Skeletal muscle cell (primary cell): Measurements from ENCODE around the gene AK4.
"Not testable (repeated sequence)": the region's sequence is repeated elsewhere in the genome, so short reads cannot be mapped to it uniquely, and the experiment has no call there.

Source experiments
- DNase-seq: peaks from one replicate; pipeline ENCODE4 v3.0.0-alpha.2; 2010; ENCODE audit warnings: low read depth
- H3K4me3 ChIP-seq: 2 replicates; pipeline ENCODE4 v1.5.1; 2011; ENCODE audit warnings: low read depth, mild to moderate bottlenecking, control low read depth, low read length, moderate library complexity

AK4 gene

GRCh38 chr1:65235867-65236805 is 88.1 kb downstream of the AK4 start:
- no peak for DNase-seq
- H3K4me3 ChIP-seq = no peak overlapping the region

GRCh38 chr1:65237088-65237487 is 89.1 kb downstream of the AK4 start:
- not testable (repeated sequence) for H3K4me3 ChIP-seq, DNase-seq

DNA sequence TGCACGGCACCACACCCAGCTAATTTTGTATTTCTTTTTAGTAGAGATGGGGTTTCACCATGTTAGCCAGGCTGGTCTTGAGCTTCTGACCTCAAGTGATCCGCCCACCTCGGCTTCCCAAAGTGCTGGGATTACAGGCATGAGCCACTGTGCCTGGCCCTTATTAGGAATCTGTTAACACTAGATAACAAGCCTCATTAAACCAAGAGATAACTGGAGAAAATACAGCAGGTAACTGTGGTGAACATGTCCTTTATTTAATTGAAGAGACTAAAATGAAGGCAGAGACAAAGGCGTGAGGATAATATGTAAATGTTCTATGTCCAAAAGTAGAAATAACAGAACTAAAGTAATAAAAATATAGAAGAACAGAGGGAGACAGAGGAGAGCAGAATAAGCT is 89.5 kb downstream of the AK4 start:
- no peak for DNase-seq
- H3K4me3 ChIP-seq = no peak overlapping the region

DNA sequence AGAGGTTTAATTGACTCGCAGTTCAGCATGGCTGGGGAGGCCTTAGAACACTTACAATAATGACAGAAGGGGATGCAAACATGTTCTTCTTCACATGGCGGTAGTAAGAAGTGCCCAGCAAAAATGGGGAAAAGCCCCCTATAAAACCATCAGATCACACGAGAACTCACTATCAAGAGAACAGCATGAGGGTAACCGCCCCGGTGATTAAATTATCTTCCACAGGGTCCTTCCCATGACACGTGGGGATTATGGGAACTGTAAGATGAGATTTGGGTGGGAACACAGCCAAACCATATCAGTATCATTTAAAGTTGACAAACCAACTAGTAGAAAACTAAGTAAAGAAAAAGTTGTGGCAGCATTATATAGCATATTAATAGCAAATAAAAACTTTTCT is 90.0 kb downstream of the AK4 start:
- no peak for DNase-seq
- H3K4me3 ChIP-seq = no peak overlapping the region

DNA sequence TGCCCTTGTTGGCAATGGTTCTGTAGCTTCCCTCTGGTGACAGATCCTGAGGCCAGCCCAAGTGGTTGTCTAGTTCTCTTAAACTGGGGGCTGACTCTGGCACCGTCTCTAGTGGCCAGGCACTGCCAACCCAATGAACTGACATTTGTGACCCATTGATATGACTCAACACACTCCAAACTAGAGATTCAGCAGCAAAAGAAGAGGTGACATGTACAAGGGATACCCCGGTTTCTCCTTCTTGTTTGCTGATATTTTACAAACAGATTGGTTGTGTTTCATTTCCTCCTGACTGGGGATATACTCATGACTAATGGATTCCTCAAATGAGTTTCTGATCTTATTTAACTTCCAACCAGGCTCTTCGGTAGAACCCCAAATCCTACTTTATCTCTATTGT is 95.5 kb downstream of the AK4 start:
- no peak for DNase-seq
- no peak overlapping the region for H3K4me3 ChIP-seq

DNA sequence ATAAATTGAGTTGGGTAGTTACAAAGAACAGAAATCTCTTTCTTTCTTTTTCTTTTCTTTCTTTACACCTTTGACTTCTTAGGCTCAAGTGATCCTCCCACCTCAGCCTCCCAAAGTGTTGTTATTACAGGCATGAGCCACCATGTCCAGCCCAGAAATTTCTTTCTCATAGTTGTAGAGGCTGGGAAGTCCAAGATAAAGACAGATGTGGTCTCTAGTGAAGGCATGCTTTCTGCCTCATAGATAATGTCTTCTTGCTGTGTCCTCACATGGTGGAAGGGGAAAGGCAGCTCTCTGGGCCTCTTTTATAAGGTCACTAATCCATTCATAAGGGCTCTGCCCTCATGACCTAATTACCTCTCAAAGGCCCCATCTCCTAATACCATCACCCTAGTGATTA is 97.3 kb downstream of the AK4 start:
- H3K4me3 ChIP-seq = no peak overlapping the region

GRCh38 chr1:65247419-65248359 is 99.7 kb downstream of the AK4 start:
- no peak overlapping the region for H3K4me3 ChIP-seq
- peak; percentile 67 for DNase-seq

More for the DNA sequence above, 97.3 kb downstream of the AK4 start:
- no peak for DNase-seq

- H3K4me3 ChIP-seq = no peak overlapping the region
- no peak for DNase-seq
Measured at GRCh38 chr1:65250826-65251225, 102.8 kb downstream of the AK4 start.

GRCh38 chr1:65253800-65254319 is 105.9 kb downstream of the AK4 start:
- H3K4me3 ChIP-seq = peak overlapping the region; percentile 66
- DNase-seq = no peak

- peak overlapping the region; percentile 66 for H3K4me3 ChIP-seq
- no peak for DNase-seq
Measured at GRCh38 chr1:65254320-65255034, 106.5 kb downstream of the AK4 start.

- peak overlapping the region; percentile 66 for H3K4me3 ChIP-seq
- DNase-seq = no peak
Measured at GRCh38 chr1:65255035-65255655, 107.1 kb downstream of the AK4 start.

GRCh38 chr1:65255656-65256050 is 107.7 kb downstream of the AK4 start:
- H3K4me3 ChIP-seq = no peak overlapping the region
- DNase-seq = no peak

DNA sequence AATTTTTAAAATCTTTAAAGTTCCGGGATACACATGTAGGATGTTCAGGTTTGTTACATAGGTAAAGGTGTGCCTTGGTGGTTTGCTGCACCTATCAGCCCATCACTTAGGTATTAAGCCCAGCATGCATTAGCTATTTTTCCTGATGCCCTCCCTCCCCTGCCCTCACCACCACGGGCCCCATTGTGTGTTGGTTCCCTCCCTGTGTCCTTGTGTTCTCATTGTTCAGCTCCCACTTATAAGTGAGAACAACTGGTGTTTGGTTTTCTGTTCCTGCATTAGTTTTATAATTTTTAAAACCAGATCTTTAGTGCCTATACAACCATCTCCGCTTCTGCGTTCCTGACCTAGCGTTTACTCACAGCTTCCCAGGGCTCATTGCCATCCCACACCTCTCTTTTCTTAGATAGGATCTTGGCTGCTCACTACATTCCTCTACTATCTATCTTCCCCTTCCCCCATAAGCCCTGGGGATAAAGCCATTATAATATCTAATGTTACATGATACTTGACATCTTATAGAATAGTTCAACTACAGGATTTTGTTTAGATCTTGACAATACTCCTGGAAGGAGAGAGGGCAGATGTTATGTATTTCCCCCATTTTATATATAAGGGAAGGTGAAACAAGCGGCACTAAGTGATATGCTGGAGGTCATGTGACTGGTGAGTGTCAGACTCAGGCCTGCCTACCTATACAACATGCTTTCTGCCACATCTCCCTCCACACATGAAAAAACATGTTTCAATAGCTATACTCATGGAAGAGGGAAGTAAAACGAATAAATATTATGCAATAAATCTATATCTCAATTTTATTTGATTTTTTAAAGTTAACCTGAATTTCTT is 109.1 kb downstream of the AK4 start:
- DNase-seq = no peak
- no peak overlapping the region for H3K4me3 ChIP-seq

GRCh38 chr1:65258106-65258505 is 110.1 kb downstream of the AK4 start:
- no peak for DNase-seq
- H3K4me3 ChIP-seq = no peak overlapping the region

DNA sequence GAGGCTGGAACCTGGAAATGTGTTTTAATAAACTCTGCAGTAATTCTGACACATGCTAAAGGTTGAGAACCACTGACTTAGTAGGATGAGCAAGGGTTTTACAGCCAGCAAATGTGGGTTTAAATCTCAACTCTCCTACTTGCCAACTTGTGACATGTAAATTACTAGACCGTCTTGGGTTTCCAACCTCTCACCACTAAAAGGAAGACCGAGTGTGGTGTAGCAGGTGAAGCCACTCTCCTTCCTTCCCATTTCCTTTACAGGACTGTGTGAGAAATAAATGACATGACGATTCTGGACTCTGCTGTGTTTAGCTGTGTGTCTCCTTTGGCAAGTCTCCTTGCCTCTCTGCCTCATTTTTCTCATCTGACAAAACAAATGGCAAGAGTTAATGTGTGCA is 111.8 kb downstream of the AK4 start:
- DNase-seq = no peak
- H3K4me3 ChIP-seq = no peak overlapping the region

GRCh38 chr1:65260851-65261473 is 113.0 kb downstream of the AK4 start:
- peak; percentile 49 for DNase-seq
- H3K4me3 ChIP-seq = no peak overlapping the region

GRCh38 chr1:65263286-65263685 is 115.3 kb downstream of the AK4 start:
- no peak for DNase-seq
- H3K4me3 ChIP-seq = no peak overlapping the region
